ENCODE data around the gene TPT1.

GRCh38 chr13:45331123-45331619 is 9.8 kb downstream of the TPT1 start:
- no peak for TF ChIP-seq CTCF (conservative IDR thresholded peaks at IDR 0.05; ENCODE audit: low read length)
- no peak for TF ChIP-seq EZH2phosphoT487 (IDR thresholded peaks at IDR 0.05; ENCODE audit: borderline replicate concordance)

All from Loucy (cell line).